NCI-H1417 treated with DMSO at 0.1 percent for 48 hours (cell line): ENCODE data around the gene MRTO4.
"Not testable (repeated sequence)": the region's sequence is repeated elsewhere in the genome, so short reads cannot be mapped to it uniquely, and the experiment has no call there.

Experiments
- DNase-seq: peaks from one replicate; lab custom pipeline; 2025; lab: John Stamatoyannopoulos, UW

Gene MRTO4

DNA sequence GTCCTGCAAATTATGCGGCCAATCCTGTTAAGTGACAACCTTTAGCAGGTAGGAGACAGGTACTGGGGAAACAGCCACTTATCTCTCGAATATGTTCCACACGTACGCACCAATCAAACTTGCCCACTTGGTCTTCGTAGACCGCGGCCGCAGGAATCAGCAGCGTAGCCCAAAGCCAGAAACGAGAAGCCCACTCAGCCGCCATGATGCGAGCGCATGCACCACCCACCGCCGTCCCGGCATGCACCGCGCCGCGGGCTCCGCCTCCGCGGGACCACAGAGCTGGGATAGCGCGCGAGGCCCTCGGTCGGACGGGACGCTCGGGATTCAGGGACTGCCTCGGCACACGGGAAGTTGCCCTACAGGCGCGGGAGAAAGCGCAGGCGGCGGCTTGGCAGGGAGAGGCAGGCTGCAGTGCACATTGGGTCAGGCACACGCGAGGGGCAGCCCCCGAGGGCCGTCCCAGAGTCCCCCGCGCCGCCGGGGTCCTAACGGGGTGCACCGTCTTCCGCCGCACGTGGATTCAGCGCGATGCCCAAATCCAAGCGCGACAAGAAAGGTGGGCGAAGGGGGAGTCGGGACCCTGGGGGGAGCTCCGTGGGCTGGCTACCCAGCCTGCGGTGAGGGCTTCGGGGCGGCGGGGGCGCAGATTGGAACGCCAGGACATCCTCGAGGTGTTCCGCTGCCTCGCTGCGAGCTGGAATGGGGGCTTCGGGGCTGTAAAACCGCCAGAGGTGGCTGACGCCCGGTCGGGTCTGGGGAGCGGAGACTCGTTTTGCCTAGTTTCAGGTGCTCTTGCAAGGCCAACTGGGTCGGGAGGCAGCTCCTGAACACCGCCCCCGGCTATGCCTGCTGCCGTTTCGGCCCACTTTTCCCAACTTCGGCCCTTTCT is at the start of gene MRTO4, which contains the start of gene EMC1:
Gene MRTO4 (plus strand): TSS at position 501 of the 892 bp plus-strand sequence. CDS start 31 bp downstream, at position 532.
Gene EMC1 (minus strand): TSS at position 220 of the 892 bp plus-strand sequence. CDS start 15 bp downstream, at position 205.
- no peak for DNase-seq

DNA sequence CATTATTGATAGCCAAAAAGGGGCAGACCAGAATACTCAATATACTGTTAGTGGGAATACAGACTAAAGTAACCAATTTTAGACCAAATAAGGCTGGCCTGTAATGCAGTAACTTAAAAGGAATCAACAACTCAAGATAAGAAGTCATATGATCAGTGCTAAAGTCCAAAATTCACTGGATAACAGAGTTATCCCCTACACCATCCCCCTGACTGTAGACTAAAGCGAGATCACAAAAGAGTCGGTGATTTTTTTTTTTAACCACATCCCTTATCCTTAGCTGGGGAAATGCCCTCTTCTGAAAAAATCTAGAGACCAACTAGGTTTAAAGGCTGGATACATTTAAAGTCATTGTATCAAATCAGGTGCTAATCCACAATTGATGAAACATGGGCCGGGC is 49.2 kb upstream of the MRTO4 start:
- DNase-seq = no peak

DNA sequence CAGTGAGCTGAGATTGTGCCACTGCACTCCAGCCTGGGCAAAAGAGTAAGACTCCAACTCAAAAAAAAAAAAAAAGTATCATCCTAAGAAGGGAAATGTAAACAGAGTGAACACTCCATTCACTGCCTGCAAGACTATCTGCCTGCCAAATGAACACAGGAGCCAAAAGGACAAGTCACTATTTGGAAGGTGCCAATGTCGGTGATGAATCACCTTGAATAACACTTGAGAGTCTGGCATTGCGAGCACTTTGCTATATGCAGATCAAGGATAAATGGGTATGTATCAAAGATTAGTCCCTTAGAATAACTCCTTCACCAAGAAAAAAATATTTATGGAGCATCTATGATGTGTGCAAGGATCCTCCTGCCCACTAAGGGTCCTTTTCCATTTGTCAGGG is 48.2 kb upstream of the MRTO4 start:
- DNase-seq = no peak

DNA sequence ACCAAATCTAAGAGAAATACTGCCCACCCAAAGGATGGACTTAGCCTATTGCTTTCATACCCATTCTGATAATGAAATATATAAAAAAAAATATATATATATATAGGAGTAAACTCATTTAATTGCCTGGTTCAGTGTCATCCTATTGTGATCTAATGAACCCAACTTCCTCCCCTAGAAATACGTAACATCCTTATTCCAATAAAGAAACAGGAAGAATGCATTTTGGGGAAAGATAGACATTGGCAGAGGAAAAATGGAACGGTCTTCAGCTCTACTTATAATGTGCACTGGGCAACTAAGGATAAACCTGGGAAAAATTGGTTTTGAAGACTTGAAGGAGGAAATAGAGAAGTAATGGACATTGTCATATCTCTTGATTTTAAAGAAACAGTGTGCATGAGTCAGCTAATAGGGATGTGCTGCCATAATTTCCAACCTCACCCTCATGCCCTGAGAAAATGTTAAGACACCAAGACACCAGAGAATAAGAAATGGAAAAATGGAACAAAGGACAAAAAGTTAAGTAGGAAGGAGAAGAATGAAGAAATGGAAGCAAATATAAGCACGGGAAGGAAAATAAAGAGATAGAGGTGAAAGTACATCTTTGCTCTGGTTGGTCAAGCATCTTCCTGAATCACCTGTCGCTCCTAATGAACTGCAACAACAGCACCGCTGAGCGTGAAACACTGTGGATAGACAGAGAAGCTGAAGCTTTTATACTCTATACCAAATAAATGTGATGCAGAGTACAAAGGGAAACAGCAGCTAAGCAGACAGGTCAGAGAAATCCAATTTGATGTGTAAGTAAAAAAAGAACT is 46.9 kb upstream of the MRTO4 start:
- DNase-seq = no peak

DNA sequence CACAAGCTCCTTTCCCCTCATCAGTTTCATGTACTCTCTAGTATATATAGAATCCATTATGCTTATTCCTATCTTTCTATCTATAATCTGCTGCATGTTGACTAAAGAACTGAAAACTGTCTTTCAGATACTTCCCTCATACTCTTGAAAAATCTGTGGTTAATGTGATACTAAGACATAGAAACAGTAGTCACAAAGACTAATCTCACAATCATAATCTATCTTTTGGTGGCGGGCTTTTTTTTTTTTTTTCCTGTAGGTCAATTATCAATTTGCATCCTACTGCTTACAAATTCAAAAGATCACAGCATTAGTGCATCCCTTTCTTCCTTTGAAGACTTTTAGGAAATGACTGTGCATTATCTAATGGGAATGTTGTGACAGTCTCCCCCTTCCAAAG is 46.2 kb upstream of the MRTO4 start:
- no peak for DNase-seq

DNA sequence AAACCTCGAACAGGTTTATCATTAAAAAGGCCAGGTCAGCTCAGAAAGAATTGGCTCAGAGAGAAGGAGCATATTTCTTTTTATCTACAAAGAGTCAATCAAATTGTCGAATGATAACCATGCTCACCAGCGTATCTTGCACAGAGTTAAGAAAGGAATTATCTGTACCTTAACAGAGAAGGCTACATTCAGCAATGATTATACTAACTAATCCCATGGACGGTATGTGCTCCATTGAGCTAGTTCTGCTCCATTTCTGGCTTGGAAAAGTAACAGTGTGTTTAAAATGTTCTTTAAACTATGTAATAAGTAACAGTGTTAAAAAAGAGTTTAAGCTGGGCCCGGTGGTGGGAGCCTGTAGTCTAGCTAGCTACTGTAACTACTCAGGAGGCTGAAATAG is 45.8 kb upstream of the MRTO4 start:
- no peak for DNase-seq

DNA sequence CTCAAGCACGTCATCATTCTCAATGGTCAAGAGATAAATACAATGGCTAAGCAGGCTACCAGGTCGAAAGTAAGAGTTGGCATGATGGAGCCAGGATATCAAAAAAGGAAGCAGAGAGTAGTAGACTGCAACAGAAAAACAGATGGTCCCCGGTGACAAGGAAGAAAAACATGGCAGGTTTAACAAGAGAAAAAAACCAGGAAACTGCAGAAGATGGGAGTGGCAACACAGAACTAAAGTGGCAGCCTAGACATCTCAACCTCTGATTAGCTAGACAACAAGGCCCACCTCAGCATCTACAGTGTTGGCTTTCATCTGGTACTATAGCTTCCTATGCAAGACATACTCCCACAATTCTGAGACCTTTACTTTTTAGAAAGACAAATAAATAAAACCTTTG is 44.7 kb upstream of the MRTO4 start:
- DNase-seq = no peak

DNA sequence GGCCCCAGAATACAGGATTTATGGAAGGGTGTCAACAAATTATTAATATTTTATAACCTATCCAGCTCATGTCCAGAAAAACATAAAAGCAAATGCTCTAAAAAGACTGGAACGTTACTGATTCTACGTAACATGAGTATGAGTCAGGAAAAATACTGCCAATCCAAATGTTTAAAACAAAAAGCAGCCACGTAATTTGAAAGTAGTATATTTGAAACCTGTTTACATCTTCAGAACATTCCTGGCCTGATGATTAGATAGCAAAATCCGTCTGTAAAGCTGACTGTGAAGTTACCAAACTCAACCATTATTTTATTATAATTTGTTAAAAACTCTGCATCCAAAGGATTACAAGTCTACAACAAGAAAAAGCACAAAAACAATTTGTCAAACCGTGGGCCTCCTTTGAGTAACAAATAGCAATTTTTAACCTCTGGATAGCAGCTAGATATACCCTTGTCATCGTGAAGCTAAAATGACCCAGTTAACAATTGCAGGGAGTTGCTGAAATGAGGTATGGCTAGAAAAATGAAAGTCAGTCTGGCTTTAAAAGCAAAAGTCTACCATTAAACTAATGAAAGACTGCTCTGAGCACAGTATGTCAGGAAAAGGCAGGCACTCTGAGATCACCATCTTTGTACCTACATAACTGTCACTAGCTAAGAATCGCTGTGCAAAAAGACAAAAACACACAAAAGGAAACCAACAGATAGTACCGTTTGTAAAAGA is 42.7 kb upstream of the MRTO4 start:
- no peak for DNase-seq

DNA sequence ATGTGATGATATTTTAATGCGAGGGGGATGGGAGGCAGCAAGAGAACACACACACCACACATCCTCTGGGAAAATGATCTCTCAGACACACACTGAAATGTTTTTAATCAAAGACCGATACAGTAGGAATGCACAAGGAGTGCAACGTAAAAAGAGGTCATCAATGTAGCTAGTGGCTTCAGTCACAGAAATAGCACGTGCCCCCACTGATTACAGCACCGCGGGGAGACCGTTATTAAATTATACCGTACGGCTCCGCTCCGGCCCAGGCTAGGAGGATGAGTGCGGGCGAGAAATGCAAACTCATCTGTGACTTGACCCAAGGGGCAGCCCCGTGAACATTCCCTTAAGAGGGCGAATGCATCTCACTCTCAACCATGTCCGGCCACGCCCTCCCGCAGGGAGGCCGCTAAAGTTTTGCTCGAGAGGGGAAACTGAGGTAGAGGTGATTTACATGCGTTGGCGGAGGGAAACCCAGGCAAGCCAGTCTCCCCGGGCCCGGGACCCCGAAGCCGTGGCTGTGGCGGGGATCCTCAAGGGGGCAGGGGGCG is 42.1 kb upstream of the MRTO4 start:
- no peak for DNase-seq

DNA sequence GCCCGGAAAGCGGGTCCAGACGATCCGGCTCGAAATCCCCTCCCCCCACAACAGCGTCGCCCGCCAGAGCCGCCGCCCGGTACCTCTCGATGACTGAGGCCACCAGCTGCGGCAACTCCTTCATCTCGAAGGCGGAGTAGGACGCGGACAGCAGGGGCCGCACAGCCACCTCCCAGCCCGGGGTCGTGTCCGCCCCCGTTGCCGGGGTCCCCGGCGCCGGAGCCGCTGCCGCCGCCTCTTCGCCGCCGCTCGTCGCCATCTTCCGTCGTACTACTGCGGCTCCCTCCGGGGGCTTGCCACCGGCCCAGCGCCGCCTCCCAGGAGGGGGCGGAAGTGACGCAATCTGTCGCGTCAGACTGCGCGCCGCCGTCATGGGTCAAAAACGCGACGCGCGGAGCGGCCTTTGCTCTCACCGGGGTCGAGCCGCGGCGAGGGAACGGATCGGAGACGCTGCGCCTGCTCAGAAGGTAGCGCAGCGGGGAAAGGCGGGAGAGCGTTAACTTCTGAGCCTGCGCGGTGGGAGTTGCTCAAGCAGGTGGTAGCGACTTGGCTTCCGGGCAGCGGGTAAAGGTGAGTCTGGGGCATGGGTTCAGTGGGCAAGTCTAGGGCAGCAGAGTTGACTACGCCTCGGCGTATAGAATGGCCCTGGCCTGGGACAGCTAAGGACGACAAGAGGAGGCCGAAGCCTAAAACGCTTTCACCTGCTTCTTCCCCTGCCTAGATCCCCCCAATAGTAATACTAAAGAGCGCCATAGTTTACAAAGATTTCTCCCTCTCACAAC is 41.4 kb upstream of the MRTO4 start, which contains the start of gene UBR4:
Gene UBR4 (minus strand): TSS at position 277 of the 782 bp plus-strand sequence. CDS start 18 bp downstream, at position 259.
- peak; percentile 60 for DNase-seq

DNA sequence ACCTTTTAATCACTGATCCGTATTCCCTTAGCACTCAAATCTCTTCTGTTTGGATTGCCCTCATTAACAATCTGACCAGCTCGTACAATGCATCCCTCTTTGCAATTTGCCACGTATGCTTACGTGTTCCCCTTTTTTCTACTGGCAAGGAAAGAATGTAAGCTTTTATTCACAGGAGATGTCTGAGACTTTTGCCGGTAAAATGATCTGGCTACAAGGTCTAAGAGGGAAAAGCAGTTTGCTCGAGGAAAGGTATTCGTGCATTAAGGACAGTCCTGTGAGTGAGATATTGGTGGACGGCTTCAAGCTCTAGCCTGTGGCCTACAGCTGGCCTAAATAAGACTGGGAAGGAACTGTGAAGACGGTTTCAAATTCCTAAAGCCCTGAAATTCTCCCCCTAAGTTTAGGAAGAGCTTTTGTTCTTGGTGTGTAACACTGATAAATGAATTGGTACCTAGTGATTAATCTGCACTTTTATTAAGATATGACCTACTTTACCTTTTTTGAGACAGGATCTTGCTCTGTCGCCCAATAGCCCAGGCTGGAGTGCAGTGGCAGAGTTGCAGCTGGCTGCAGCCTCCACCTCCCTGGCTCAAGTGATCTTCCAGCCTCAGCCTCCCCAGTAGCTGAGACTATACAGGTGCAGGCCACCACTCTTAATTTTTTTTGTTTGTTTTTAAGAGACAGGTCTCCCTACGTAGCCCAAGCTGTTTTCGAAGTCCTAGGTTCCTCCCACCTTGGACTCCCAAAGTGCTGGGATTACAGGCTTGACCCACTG is 40.6 kb upstream of the MRTO4 start:
- DNase-seq = no peak

DNA sequence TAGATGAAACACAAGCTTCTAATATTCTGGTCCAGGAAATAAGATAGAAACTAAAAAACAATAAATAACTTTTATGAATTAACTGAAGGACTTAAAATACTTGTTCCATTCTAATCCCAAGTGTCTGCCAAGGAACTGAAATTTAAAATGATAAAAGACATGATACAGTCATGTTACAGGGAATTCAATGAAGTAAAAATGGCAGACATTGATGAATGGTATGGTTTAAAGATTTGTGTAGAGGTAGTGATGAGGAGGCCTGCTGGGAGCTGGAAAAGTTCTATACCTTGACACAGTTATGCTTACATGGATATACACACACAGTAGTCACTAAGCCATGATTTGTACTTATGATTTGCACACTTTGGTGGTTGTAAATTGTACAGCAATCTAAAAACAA is 39.4 kb upstream of the MRTO4 start:
- DNase-seq = no peak

DNA sequence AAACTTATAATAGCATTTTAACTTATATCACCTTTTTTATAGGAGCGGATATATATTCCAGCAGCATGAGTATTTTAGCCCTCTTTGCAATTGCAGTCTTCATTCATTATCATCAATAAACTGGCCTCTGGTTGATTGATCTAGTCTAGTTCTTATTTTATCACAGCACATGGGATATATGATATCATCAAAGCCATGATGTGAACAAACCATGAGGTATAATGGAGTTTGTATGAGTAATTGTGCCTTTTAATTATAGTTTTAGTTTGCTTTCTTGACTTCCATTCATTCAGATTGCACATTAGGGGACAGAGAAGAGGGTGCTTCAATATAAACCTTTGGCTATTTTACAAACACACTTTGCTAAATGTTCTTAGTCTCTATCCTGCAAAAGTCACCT is 38.0 kb upstream of the MRTO4 start:
- DNase-seq = no peak

DNA sequence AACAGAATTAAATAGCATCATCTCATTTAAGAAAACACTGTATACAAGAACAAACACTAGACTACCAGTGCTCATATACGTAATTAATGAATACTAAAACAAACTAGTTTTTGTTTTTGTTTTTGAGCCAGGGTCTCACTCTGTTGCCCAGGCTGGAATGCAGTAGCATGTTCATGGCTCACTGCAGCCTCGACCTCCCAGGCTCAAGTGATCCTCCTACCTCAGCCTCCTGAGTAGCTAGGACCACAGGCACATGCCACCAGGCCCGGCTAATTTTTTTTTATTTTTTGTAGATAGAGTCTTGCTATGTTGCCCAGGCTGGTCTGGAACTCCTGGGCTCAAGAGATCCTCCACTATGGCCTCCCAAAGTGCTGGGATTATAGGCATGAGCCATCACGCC is 35.0 kb upstream of the MRTO4 start:
- not testable (repeated sequence) for DNase-seq

DNA sequence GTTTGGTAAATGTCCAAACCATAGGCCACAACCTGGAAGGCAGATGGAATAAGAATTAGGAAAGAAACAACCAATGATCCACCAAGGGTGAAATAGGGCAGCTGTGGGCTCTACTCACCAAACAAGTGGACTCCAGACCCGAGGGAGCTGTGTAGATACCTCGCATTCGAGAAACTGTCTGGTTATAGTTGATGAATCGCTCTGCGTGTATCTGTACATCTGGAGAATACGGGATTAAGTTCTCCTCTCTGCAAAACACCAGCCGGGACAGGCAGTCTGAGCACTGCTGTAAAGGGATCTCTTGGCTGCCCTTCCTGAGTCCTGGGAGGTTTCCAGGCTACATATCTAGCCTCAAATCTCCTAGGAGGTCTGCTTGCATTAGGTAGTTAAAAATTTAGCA is 32.2 kb upstream of the MRTO4 start:
- DNase-seq = no peak

DNA sequence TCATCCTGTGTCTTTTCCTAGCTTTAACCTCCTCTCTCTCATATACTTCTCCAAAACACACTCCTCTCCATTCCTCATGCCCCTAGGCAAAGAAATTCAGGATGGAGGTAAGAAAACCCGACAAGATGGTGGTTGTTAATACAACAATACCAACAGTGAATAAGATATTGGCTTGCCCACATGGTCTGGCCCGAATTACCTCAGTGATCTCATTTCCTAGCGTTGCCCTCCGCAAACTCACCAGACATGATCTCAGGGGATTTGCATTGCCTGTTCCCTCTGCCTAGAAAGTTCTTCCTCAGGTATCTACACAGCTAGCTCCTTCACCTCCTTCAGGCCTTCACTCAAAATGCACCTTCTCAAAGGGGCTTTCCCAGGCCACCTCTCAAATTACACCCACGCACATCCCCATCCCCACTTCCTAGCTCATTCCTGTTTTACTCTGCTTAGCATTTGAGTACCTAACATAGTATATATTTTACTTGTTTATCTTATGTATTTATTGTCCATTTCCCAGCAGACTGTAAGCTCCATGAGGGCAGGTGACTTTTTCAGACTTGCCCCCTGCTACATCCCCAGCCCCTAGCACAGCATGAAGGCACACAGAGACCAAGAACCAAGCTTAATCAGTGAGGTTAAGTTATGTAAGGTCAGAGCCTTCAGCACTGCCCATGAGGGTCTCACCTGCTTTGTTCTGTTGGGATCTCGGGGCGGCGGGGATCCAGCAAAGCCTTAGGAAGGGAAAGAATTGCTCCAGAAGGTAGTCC is 31.3 kb upstream of the MRTO4 start:
- no peak for DNase-seq

DNA sequence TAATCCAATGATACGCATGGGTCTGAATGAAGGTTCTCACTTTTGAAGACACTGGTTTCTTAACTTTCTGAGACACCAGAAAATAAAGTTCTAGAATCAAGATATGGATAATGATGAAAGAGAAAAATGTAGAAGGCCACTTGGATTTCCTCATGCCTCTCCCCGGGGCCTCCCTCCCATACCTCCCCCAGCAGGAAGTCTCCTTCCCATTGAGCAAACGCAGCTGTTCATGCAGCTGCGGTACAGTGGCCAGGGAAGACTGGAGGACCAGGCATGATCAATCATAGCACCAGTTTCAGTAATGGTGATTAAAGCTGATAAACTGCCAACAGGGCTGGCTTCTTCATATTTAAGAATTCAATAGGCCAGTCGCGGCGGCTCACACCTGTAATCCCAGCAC is 30.6 kb upstream of the MRTO4 start:
- DNase-seq = no peak

DNA sequence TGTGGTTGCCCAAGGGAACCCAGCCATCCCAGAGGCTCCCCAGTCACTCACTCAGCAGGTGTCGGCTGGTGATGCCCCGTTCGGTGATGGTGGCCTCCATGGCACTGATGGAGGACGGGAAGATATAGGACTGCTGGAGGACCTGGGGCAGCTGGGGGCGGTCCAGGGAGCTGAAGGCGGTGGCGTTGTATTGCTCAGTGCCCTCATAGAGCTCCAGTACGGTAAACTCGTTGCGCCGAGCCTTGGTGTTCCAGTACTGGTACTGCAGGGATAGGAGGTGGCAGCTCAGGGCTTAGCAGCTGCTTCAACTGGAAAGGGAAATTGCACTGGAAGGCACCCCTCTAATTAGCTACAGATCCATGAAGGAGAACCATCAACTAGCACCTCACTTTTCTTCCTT is 29.0 kb upstream of the MRTO4 start:
- DNase-seq = no peak

DNA sequence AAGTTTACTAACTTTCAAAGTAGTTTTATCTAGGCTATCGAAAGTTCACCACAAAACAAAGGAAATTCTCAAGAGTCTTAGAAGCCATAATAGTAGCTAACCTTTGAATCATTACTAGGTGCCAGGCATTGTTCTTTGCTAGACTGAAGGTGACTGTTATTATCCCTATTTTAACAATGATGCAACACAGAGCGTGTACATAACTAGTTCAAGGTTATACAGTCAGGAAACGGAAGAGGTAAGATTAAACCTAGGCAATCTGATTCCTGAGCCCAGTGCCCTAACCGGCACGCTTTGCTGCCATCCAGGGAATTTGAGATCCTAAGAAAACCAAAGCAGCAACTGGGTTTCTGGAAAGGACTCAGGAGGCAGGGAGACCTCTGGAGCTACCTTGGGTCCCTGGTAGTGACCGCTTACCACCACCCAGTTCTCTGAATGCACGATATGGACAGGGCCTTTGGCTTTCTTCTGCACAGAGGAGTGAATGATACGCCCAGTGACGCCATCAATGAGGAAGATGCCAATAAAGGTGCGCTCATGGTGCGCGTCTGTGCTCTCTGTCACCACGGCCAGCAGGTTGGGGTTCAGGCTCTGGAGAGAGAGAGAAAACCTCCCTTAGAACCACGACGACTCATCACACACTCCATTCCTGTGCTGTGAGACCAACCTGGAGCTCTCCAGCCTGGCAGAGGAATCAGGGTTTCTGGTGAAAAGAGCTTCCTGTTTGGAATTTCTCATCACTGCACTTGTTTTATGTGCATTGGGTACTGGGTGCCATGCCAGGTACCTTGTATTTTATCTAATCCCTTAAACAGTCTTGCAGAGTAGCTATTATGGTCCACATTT is 28.4 kb upstream of the MRTO4 start:
- DNase-seq = no peak
